Stimulated activated CD4-positive, alpha-beta T cell treated with anti-CD3 and anti-CD28 coated beads, Interleukin-15, amount 100 ng/mL, for 48 hours (primary cell): Measurements from ENCODE around the gene IRF3.
"Not testable (repeated sequence)": the region's sequence is repeated elsewhere in the genome, so short reads cannot be mapped to it uniquely, and the experiment has no call there.

Experiments
- DNase-seq, 2 donors: peaks; one replicate each; pipeline ENCODE4 v3.0.0-alpha.2; 2020; ENCODE audit warnings: low read depth in 2 of 2

Gene IRF3

DNA sequence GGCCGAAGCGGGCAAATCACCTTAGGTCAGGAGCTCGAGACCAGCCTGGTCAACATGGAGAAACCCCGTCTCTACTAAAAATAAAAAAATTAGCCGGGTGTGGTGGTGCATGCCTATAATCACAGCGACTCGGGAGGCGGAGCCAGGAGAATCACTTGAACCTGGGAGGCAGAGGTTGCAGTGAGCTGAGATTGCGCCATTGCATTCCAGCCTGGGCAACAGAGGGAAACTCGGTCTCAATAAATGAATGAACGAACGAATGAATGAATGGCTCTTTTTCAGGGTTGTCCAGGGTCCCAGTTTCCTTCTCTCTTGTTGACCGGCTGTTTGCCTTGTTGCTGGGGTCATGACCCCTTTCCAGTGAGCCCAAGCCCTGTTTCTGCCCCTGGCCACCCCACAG is 47.8 kb downstream of the IRF3 start:
- not testable (repeated sequence) for DNase-seq

DNA sequence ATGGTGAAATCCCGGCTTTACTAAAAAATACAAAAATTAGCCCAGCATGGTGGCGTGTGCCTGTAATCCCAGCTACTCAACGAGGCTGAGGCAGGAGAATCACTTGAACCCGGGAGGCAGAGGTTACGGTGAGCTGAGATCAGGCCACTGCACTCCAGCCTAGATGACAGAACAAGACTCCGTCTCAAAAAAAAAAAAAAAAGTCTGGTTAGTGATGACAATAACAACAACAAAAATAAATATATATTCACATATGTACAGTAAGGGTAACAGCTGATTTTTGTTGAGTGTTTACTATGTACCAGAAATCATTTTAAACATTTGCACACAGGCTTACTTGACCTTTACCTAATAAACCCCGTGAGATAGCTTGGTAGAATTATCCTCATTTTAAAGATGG is 48.7 kb downstream of the IRF3 start:
- DNase-seq: no peak

DNA sequence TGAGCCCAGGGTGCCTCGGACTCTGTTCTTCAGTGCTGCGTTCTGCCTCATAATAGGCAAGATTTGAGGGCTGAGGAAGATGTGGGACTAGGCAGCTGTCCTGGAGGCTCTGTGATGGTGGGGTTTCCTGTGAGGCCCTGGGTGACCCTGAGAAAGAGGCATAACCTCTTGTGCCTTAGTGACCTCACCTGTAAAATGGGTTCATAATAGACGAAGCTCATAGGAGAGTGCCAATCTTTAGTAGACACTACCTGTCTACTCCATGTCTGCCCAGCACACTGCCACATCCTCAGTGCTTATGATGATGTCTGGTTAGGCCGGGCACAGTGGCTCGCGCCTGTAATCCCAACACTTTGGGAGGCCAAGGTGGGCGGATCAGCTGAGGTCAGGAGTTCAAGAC is 49.1 kb downstream of the IRF3 start:
- no peak for DNase-seq

DNA sequence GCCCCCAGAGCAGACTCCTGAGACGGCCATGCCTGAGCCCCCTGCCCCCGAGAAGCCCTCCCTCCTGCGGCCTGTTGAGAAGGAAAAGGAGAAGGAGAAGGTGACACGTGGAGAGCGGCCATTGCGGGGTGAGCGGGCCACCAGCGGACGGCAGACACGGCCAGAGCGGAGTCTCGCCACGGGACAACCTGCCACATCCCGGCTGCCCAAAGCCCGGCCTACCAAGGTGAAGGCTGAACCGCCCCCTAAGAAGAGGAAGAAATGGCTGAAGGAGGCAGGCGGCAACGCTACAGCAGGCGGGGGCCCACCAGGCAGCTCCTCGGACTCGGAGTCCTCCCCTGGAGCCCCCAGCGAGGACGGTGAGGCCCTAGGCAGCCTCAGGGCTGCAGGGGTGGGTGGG is 49.8 kb downstream of the IRF3 start:
- no peak for DNase-seq

DNA sequence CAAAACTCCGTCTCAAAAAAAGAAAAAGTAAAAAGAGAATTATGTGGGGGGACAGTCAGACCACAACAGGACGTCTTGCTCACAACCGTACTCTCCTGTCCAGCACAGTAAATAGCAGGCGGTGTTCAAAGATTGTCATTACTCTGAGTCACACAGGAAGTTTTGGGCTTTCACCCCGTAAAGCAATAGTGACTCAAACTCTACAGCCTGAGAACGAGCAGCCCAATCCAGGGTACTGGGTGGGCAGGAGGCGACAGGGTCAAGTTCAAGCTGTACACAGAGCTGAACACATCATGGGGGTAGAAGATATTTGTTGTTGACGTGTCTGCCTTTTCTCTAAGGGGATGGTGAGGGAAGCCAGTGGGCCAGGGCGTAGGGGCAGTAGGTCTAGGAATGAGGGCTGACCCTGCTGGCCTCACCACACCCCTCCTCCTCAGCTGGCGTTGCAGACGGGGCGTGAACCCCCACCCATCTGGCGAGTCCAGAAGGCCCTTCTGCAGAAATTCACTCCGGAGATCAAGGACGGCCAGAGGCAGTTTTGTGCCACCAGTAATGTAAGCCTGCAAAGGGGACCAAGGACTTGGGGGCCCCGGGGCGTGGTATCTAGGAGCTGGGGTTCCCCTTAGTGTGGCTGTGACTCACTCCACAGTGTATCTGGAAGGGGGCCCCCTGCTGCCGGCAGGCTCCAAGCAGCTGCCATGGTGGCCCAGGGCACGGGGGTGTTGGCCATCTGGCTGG is 51.4 kb downstream of the IRF3 start:
- DNase-seq: no peak

DNA sequence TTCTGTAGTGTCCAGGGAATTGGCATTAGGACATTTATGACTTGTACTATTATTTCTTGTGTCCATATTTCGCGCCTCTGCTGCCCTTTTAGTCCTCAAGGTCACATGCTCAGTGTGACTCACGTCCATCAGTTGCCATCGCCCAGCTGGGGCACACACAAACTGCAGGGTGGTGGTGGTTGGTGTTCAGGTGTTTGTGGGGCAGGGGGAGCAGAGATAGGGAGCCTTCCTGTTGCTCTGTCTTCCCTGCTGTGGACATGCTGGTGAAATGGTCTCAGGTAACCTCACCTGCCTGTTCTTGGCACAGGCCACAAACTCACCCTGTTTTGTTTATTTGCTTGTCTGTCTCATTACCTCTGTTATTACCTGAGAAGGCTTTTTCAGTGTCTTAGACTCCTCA is 52.3 kb downstream of the IRF3 start:
- no peak for DNase-seq
